HG03439 (cell line): Measurements from ENCODE around the gene ZNF814.
A peak's percentile ranks its signal among the peaks of the same experiment; 100 is the strongest.
"Not testable (repeated sequence)": the region's sequence is repeated elsewhere in the genome, so short reads cannot be mapped to it uniquely, and the experiment has no call there.

Experiments
- ATAC-seq: cut with Tn5 transposase; IDR thresholded peaks from one replicate; pipeline ENCODE4 v1.9.1; 2021; ENCODE audit warnings: mild to moderate bottlenecking, moderate library complexity; ENCODE audit not compliant: unreplicated experiment

Gene ZNF814

DNA sequence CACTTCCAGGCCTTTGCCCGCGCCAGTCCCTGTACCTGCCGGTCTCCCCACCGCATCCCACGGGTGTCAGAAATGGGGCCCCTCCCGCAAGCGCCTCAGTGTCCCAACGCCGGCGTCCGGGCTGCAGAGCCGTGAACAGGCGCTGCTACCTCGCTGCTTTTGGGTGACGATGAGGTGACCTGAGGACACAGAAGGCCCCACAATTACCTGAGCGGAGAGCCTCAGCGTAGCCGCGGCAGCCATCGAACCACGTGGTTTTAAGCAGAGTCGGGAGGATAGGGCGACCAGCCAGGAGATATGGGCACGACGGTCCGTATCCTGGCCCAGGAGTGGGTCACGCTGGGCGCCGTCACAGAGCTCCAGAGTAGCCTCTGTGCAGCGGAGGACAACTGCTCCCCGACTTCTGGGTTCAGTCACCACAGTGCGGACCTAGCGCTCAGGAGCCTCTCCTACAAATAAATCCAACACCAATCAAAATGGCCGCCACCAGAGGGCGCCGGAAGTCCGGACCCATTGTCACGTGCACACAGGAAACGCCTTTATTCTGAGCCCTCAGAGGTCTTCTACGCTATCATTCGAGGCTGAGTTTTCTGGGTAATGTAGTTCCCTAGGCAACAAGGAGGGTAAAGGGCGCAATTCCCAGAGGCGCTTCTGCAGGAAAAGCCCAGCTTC is at the start of gene ZNF814:
Gene ZNF814 (minus strand): TSS at position 478 of the 672 bp plus-strand sequence. CDS start 235 bp downstream, at position 243.
- no peak for ATAC-seq

DNA sequence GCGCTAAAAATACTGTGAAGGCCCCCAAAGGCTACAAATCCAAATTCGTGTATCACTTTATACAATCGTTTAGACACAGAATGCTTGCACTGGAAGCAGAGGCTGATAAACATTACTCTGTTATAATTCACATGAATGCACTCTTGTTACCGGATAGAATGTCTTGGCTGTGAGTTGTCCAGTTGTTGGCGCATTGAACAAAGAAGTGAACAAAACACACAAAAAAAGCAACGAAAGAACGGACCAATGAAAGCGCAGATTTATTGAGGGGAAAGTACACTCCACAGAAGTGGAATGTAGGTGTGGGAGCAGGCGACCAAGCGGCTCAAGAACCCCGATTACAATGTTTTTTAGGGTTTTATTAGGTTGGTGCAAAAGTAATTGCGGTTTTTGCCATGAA is 46.9 kb upstream of the ZNF814 start:
- no peak for ATAC-seq

DNA sequence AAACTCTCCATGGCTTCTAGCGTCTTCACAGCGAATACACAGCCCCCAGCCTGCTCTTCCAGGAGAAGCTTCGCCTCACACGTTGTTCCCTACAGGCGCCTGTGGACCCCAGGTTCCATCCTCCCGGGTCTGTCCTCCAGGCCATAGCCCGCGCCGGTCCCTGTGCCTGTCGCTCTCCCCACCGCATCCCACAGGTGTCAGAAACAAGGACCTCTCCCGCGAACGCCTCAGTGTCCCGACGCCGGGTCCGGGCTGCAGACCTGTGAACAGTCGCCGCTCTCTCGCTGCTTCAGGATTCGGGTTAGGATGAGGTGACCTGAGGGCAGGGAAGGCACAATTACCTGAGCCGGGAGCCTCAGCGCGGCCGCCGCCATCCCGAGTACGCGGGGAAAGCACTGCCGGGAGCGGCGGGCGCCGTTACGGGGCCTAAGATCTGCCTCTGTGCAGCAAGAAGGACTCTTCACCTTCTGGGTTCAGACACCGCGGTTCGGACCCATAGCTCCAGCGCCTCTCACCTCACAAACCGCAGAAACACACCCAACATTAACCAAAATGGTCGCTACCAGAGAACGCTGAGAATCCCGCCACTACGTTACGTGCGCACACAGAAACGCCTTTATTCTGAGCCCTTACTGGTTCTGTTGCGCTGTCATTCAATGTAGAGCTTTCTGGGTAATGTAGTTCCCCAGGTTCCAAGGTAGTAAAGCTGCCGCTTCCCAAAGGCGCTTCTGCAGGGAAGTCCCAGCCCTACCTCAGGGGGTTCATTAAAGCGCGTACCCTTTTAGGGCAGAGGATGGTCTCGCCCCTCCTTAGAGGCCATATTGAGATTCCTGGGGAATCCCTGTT is 46.2 kb upstream of the ZNF814 start, which contains the start of gene ZNF418:
Gene ZNF418 (minus strand): TSS at position 583 of the 846 bp plus-strand sequence. CDS start 1,580 bp downstream, outside the sequence.
- no peak for ATAC-seq

DNA sequence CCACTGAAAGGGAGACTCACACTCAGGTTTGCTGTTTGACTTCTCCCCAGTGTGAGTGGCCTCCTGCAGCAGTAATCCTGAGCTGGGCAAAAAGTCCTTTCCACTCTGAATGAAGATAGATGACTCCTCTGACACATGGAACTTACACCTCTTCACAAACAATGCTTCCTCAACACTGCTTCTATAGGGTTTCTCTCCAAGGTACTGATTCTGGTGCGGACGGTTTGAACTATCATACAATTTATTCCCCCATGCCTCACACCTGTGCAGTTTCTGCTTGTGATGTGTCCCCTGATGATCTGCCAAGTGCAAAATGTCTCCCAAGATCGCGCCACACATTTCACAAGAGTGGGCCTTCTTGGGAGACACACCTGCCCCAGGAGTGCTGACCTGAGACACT is 38.8 kb upstream of the ZNF814 start:
- no peak for ATAC-seq

DNA sequence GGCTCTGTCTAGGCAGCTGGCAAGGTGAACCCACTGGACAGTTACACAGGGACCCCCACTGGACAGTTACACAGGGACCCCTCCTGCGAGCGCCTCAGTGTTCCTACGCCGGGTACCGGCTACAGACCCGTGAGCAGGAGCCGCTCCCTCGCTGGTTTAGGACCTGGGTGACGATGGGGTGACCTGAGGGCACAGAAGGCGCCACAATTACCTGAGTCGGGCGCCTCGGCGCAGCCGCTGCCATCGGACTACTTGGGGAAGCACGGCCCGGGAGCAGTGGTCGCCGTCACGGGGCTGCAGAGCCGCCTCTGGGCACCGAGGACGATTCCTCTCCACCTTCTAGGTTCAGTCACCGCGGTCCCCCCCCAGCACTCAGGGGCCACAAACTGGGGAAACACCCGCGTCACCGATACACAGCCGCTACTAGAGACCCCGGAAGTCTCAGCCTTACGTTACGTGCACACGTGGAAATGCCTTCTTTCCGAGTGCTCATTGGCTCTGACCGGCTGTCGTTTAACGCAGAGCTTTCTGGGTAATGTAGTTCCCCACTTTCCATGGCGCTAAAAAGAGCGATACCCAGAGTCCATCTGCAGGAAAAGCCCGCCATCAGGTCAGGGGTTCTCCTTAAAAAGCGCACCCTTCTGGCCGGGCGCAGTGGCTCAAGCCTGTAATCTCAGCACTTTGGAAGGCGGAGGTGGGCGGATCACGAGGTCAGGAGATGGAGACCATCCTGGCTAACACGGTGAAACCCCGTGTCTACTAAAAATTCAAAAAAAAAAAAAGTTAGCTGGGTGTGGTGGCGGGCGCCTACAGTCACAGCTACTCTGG is 27.5 kb upstream of the ZNF814 start, which contains the start of gene ZNF417:
Gene ZNF417 (minus strand): TSS at position 425 of the 828 bp plus-strand sequence. CDS start 181 bp downstream, at position 244.
- peak; percentile 98 for ATAC-seq

DNA sequence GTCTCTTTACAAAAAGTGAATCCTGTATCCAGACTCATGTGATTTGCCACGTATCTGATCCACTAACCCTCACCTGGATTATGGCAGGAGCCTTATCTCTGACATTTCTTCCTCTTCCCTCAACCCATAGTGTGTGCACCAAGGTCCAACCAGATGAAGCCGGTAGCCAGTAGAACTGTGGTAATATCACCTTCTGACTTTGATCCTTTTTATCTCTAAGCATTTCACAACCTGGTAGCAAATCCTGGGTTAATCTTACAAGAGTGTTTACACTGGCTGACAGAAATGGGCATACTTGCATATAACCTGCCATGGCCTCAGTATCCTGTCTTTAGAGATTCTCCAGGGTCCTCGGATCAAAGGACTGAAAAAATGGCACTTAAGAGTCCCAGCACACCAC is 25.7 kb upstream of the ZNF814 start:
- ATAC-seq, result no peak

DNA sequence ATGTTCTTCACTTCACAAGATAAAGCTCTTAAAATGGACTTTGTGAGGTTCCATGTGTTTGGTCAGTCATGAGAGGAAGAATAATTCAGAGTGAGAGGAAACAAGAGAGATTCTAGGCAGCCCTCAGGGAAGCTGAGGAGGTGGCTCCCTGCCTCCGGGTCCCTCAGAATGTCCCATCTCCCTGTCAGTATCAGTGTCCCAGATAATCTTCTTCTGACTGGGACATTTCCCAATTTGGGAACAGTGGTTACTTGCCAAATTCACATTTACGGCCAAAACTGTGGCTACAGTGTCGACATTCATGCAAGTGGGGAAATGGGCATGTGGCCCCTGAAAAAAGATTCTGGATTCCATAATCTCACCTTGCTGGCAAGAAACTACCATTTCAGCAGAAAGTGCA is 18.6 kb upstream of the ZNF814 start:
- ATAC-seq, result no peak

DNA sequence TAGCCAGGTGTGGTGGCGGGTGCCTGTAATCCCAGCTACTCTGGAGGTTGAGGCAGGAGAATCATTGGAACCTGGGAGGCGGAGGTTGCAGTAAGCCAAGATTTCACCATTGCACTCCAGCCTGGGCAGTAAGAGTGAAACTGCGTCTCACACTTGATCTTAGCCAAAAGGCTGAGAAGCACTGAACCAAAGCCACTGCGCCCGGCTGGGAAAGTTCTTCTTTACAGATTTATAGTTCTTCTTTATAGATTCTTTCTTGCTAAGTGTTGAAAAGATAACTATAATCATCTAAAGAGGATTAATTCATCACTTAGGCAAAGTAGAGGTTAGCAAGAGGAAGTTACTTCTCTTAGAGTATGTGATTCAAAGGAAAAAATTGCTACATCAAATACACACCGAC is 16.4 kb upstream of the ZNF814 start:
- ATAC-seq, result no peak

DNA sequence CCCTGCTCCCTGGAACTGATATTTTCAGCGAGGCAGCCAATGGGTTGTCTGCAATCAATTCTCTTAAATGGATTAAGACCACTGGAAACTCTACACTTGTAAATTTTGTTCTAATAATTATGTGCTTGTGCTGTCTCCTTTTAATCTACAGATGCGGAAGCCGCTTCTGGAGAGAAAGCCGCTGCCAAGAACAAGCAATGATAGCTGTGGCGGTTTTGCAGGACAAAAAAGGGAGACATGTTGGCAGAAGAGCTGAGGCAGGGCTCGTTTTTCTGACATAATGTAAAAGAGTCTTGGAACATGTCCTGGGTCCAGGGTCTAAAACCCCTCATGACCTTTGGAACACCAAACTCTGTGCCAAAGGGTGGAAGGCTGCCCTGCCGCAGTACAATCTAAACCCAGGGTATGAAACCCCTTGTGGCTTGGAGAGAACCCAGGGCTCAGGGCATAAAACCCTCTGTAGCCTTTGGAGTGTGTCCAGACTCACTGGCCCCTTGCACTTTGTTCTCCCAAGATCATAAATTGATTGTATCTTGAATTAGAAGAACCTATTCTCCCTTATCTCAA is 14.9 kb upstream of the ZNF814 start:
- ATAC-seq, result no peak

DNA sequence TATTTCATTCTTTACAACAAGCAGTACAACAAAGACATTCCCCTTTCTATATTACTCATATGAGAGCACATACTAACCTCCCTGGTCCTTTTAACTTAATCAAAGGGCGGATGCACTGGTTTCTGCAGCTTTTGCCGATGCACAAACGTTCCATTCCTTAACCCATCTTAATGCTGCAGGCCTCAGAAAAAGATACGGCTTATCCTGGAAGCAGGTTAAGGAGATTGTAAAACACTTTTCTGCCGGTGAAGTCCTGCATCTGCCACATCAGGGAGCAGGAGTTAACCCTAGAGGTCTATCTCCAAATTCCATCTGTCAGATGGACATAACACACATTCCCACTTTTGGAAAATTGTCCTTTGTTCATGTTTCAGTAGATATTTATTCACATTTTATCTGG is 11.5 kb upstream of the ZNF814 start:
- ATAC-seq, result no peak

DNA sequence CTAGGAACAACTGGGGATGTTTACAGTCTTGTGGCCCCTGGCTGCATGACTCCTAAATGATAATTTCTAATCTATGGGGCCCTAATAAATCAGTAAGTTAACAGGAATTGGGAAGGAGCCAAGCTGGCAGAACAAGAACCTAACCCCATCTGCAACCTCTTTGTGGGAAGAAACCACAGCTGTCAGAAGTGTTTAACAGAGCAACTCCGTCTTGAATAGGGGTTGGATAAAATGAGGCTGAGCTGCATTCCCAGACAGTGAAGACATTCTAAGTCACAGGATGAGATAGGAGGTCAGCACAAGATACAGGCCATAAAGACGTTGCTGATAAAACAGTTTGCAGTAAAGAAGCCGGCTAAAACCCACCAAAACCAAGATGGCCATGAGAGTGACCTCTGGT is 1.9 kb upstream of the ZNF814 start:
- ATAC-seq, result not testable (repeated sequence)

DNA sequence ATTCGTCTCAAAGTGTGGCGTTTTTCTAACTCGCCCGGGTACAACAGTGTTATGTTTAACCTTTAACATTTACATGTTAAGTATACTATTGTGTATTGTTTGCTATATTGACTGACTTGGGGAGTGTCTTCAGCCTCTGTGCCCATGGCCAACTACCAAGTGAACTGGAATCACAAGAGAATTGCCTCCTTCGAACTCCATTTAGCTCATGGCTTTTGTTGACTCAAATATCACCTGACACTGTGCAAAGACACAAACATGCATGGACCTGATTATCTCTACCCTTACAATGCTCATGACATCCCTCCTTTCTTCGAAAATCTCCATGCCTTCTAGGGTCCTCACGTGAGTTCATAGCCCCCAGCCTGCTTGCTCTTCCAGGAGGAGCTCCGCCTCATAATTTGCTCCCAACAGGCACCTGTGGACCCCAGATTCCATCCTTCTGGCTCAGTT is 704 bp downstream of the ZNF814 start:
- ATAC-seq, result no peak

DNA sequence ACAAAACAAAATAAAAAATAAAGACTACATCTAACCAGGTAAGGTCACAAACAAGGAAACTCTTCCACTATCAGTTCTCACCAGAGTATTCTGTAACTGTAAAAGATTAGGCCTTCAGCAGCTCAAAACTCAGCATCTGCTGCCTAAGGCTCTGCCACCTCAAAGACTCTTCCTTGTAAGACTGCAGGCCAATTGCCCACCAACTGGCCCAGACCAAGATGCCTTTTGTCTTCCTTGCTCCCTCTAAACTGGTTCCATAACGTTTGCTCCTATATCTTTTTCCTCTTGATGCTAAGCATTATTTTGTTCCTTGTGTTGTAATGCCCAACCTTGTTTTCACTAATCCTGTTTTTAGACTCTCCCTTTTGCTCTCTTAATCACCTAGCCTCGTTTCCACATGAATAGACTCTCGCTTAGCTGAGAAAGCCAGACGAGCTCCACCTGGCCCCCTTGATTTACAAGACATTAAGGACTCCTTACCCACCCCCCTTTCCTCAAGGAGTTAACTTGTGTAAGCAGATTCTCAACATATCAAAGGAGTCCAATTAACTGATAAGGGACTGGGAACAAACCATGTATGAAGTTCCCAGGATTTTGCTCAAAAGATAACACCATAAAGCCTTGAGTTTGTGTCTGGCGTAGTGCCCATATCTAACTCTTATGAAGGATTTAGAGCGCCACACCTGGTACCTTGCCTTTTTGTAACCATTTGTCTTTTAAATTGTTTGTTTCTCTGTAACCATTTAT is 1.5 kb downstream of the ZNF814 start:
- no peak for ATAC-seq

DNA sequence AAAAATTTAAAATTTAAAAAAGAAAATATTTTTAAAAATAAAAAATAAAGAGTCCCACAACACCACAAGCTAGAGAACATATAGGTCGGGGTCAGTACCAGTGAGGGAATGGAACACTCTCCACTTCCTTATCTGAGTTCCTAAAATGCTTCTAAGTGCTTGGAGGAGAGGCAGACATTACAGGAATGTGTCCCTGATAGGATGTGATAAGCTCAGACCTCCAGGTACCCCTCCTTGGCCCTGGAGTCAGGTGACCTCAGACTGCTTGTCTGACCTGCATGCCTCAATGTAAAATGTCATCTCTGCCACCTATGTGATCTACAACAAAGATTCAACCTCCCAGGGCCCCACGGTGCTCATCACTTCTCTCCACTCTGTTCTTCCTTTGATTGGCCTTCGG is 2.8 kb downstream of the ZNF814 start:
- ATAC-seq, result no peak

DNA sequence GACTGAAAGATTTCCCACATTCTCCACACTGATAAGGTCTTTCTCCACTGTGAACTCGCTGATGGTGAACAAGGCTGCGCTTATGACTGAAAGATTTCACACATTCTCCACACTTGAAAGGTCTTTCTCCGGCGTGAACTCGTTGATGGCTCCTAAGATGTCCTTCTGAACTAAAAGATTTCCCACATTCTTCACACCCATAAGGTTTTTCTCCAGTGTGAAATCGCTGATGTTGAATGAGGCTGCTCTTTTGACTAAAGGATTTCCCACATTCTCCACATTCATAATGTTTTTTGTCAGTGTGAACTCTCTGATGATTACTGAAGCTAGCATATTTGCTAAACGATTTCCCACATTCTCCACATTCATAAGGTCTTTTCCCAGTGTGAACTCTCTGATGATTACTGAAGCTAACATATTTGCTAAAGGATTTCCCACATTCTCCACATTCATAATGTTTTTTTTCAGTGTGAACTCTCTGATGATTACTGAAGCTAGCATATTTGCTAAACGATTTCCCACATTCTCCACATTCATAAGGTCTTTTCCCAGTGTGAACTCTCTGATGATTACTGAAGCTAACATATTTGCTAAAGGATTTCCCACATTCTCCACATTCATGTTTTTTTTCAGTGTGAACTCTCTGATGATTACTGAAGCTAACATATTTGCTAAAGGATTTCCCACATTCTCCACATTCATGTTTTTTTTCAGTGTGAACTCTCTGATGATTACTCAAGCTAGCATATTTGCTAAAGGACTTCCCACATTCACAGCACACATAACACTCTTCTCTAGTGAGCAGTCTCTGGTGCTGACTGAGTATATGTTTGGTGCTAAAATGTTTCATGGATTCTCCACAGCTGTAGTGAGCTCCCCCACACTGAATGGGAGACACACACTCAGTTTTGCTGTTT is 14.7 kb downstream of the ZNF814 start:
- not testable (repeated sequence) for ATAC-seq

DNA sequence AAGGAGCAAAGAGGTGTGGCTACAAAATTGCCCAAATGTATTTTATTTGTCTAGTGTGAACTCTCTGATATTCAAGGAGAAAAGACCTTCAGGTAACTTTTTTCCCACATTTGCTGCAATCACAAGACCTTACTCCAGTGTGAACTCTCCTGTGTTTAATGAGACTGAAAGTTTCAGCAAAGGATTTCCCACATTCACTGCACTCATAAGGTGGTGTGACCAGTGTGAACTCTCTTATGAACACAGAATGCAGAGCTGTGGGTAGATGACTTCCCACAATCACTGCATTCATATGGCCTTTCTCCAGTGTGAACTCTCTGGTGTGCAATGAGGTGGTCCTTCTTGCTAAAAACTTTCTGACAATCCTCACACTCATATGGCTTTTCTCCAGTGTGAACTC is 16.4 kb downstream of the ZNF814 start:
- ATAC-seq, result no peak

DNA sequence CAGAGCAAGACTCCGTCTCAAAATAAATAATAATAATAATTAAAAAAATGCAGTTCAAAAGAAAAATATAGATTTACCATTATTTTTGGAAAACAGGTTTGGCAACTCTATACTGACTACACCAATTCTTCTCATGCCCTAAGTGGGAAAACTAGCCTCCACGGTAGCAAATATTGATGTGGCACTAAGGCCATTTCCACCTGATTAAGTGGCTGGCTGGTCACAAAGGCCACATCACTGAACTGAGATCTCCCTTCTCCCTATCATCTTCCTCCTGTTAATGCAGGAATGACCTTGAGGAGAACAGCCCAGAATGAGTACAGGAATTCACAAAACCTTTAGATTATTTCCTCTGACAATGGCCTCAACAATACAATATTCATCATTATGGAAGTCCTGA is 18.6 kb downstream of the ZNF814 start:
- no peak for ATAC-seq

DNA sequence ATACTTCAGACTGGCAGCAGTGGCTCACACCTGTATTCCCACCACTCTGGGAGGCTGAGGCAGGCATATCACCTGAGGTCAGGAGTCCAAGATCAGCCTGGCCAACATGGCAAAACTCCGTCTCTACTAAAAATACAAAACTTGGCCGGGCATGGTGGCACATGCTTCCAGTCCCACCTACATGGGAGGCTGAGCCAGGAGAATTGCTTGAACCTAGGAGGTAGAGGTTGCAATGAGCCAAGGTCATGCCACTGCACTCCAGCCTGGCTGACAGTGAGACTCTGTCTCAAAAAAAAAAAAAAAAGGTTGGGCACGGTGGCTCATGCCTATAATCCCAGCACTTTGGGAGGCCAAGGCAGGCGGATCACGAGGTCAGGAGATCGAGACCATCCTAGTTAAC is 19.2 kb downstream of the ZNF814 start:
- not testable (repeated sequence) for ATAC-seq
